Frontal cortex (tissue), 4 donors: ENCODE data around the gene STPG1. TPM values are rescaled to one million over a fixed set of nuclear protein-coding genes. Genes with fewer than 3 reads are reported as not detected.

Experiments used
- DNase-seq, 2 donors: peaks; one replicate each; pipeline ENCODE4 v3.0.0; 2012; ENCODE audit warnings: low spot score in 2 of 2
- FAIRE-seq: peaks from 2 replicates; lab custom pipeline; 2012; peaks lifted over from hg19 to GRCh38; lab: Jason Lieb, UNC
- total RNA-seq: library from RNA; depleted of rRNA; stranded (reverse); fragments of >200 nt; gene quantifications from one replicate; pipeline ENCODE4 v1.2.3, GENCODE V29; 2014
- donor health status: control.
- donor health status: control.
- donor health status: control.

Gene STPG1
- total RNA-seq, 1 donor from 2014 or later: 2.9 TPM

GRCh38 chr1:24349891-24350290 is 63.7 kb downstream of the STPG1 start:
- no peak for DNase-seq
- no peak for FAIRE-seq

- FAIRE-seq (no peak), DNase-seq (no peak)
These were observed 65.4 kb downstream of the STPG1 start for GRCh38 chr1:24348196-24348595.

- DNase-seq (no peak), FAIRE-seq (no peak)
These were observed 66.2 kb downstream of the STPG1 start for GRCh38 chr1:24347159-24347934.

GRCh38 chr1:24345334-24345733 is 68.2 kb downstream of the STPG1 start:
- FAIRE-seq: no peak
- DNase-seq: no peak

- DNase-seq: no peak
- no peak for FAIRE-seq
These were observed 69.4 kb downstream of the STPG1 start for GRCh38 chr1:24344090-24344742.

- FAIRE-seq: no peak
- no peak for DNase-seq
These were observed 70.0 kb downstream of the STPG1 start for GRCh38 chr1:24343412-24344089.

- FAIRE-seq: no peak
- no peak for DNase-seq
These were observed 72.3 kb downstream of the STPG1 start for GRCh38 chr1:24341260-24341659.

GRCh38 chr1:24340770-24341169 is 72.8 kb downstream of the STPG1 start:
- FAIRE-seq: no peak
- no peak for DNase-seq

- no peak for DNase-seq
- no peak for FAIRE-seq
These were observed 73.6 kb downstream of the STPG1 start for GRCh38 chr1:24339996-24340395.

- FAIRE-seq: no peak
These were observed 75.1 kb downstream of the STPG1 start for GRCh38 chr1:24338447-24338846.

GRCh38 chr1:24337455-24337854 is 76.1 kb downstream of the STPG1 start:
- DNase-seq: no peak
- FAIRE-seq: no peak

More at GRCh38 chr1:24338447-24338846, 75.1 kb downstream of the STPG1 start:
- no peak for DNase-seq

GRCh38 chr1:24336075-24336474 is 77.5 kb downstream of the STPG1 start:
- FAIRE-seq: no peak
- DNase-seq: no peak

GRCh38 chr1:24331961-24332673 is 81.5 kb downstream of the STPG1 start:
- DNase-seq (no peak), FAIRE-seq (no peak)

- DNase-seq (no peak), FAIRE-seq (no peak)
These were observed 83.6 kb downstream of the STPG1 start for GRCh38 chr1:24329797-24330543.

- FAIRE-seq: no peak
- no peak for DNase-seq
These were observed 84.3 kb downstream of the STPG1 start for GRCh38 chr1:24329331-24329730.

- FAIRE-seq (no peak), DNase-seq (no peak)
These were observed 85.7 kb downstream of the STPG1 start for GRCh38 chr1:24327891-24328290.

GRCh38 chr1:24327486-24327885 is 86.1 kb downstream of the STPG1 start:
- FAIRE-seq: no peak

GRCh38 chr1:24325587-24326449 is 87.8 kb downstream of the STPG1 start:
- no peak for FAIRE-seq
- DNase-seq: no peak

More at GRCh38 chr1:24327486-24327885, 86.1 kb downstream of the STPG1 start:
- no peak for DNase-seq

- no peak for DNase-seq
- no peak for FAIRE-seq
These were observed 88.7 kb downstream of the STPG1 start for GRCh38 chr1:24324903-24325302.
